Stimulated activated CD8-positive, alpha-beta memory T cell treated with anti-CD3 and anti-CD28 coated beads, Interleukin-4, amount 100 ng/mL, for 48 hours (primary cell): ENCODE results near the gene PKN3.

ENCODE experiments used
- DNase-seq: peaks from one replicate; pipeline ENCODE4 v3.0.0-alpha.2; 2020

PKN3 gene

DNA sequence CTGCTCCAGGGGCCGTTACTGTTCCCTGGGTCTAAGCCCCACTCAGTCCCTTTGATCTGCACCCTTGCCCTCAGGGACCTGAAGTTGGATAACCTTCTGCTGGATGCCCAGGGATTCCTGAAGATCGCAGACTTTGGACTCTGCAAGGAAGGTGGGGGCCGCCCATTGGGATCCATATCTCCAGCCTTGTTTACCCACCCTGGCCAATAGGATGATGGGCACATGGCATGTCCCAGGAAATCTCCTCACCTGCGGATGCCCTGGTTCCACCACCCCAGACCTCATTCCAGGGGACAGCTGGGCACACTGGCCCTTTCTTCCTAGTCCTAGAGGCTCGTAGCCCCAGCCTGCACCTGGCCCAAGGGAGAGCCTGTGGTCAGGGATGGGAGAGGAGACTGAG lies 16.2 kb downstream of the PKN3 start:
- DNase-seq: no peak

- DNase-seq: no peak
Measured at GRCh38 chr9:128719919-128720605, 17.8 kb downstream of the PKN3 start.

- DNase-seq: no peak
Measured at GRCh38 chr9:128720841-128721486, 18.7 kb downstream of the PKN3 start.

DNA sequence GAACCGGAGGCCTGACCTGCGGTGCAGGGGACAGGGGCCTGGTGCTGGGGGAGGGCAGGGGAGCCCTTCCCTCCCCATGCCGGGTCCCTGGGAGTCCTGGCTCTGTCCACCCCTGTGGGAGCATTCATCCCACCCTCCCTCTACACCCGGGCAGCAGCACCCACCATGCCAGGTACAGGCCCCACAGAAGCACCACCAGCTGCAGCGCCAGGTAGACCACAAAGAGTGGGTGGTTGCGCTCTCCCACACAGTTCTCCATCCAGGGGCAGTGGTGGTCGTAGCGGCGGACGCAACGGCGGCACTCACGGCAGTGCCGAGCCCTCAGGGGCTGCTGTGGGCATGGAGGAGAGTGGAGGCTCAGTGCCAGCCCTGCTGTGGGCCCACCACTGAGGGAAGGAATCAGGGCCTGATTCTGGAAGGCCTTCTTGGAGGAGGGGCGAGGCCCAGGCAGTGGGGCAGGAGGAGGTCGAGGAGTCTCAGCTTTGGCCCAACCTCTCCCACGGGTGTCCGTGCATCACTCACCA lies 19.2 kb downstream of the PKN3 start:
- DNase-seq: no peak

DNA sequence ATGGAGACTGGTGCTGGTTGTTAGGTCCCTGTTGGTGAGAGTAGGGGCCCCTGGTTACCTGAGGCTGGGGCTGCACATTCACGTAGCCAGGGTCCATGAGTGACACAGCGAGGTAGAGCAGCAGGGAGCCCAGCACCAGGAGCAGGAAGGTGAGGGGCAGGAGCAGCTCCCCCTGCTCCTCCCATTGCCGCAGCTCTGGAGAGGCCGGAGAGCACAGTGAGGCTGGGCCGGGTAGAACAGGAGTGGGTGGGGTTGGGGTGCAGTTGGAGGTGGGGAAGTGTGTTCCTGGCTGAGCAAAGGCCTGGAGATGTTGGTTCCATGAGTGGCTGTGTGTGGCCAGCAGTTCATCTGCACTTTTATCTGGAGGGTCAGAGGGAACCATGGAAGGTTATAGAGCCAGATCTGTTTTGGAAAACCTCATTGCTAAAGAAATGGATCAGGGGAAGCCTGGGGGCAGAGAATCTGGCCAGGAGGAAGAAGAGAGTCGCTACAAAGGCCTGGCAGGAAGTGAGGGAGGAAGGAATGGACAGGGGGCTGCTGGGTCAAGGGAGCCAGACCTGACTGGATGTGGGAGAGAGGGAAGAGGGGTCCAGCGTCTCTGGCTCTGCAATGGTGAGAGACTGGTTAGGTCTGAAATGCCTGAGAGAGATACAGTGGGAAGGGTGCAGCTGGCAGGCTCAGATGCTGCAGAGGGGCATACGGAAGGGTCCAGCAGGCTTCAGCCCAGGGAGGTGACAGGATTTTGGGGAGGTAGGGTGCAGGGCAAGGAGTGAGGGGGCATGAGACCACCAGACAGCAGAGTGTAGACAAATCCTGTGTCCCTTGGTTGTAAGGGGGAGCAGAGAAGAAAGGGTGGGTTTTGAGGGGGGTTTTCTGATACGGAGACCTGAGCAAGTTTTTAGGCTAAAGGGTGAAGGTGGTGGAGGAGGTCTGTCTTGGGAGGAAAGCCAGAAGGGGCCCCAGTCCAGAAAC lies 20.4 kb downstream of the PKN3 start:
- no peak for DNase-seq

DNA sequence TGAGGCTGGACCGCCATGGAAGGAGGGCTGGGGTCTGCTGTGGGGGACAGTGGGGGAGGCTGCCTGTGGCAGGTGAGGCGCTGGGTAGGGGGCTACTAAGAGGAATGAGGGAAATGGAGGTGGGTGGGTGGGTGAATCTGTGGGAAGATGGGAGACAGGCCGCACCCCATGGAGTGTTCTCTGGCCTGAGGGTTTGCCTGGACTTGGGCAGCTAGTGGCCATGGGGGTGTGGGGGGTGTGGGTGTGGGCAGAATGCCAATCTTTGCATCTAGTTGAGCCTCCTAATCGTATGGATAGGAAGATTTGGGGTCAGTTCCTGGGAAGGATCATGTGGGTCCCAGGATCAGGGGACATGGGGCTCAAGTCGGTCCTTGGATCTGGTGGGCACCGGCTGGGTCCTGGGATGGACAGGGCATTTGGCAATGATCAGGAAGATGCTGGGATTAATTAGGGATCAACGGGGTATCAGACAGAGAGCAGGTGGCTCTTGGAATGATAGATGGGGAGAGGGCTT lies 21.1 kb downstream of the PKN3 start:
- no peak for DNase-seq

DNA sequence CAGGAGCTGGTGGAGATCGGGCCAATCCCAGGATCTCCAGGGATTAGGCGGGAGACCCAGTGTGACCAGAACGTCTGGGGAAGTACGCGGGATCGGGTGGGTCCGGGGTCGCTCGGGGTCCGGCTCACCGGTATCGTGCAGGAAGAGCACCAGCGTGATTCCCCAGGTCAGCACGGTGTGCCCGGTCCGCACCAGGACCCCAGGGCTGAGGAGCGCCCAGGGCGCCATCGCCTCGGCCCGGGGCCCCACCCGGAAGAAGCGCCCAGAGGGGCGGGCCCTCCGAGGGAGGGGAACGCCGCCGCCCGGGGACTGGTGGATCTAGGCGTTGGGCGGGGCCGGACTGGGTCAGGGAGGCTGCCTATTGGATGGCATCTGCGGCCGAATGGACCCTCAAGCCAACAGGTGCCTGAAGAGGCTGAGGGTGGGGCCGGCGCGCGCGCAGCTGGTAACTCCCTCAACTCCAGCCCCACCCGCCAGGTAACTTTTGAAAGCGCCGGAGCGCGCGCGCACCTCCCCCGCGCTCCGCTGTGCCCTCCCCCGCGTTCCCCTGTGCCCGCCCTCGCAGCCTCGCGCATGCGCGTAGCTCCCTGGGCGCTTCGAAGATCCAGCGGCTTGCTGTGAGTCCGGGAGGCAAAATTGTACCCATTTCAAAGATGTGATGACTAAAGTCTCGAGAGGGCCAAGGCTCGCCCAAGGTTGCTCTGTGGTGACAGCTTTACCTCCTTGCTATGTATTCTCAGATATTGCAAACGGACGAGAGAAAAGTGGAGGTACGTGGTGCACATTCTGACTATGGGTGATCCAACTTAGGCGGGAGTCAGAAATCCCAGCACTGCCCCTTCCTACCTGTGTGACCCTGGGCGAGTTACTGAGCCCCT lies 21.8 kb downstream of the PKN3 start, which contains the start of gene ZDHHC12:
TSS of gene ZDHHC12 (minus strand) at position 262 of the 878 bp plus-strand sequence. CDS start at position 228, 34 bp downstream.
- peak; percentile 99 for DNase-seq

- peak; percentile 69 for DNase-seq
Measured at GRCh38 chr9:128724744-128725211, 22.5 kb downstream of the PKN3 start.

DNA sequence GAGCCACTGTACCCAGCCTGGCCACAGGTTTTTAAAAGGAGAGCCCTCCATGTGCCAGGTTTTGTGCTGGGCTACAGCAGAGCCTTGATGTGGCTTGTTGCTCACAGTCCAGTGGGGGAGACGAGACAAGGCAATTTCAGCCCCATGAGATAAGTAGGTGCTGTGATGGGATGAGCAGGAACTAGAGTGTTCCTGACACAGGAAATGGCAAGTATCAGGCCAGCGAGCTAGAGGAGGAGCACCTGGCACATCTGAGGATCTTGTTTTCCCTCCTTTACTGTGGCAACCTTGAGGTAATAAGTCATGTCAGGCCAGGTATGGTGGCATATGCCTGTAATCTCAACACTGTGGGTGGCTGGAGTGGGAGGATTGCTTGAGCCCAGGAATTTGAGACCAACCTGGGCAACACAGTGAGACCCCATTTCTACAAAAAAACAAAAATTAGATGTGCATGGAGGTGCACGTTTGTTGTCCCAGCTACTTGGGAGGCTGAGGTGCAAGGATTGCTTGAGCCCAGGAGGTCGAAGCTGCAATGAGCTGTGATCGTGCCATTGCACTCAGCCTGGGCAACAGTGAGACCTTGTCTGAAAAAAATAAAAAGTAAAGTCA lies 25.4 kb downstream of the PKN3 start:
- no peak for DNase-seq

GRCh38 chr9:128728298-128728697 lies 26.0 kb downstream of the PKN3 start:
- no peak for DNase-seq

DNA sequence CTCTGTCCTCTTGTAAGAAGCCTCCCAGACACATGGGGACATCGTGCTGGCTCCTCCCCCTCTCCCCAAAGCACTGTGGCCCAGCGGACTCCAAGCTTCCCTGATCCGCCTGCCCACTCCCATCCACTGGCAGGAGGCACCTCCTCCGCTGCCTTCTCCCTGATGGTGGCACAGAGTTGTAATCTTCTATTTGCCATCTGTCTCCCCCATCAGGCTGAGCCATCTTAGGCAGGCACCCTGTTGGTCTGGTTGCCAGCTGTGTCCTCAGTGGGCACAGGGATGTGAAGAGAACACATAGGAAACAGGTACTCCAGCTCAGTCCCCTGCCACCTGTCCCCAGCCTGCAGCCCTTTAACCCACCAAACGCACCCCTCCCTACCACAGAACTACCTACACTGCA lies 27.0 kb downstream of the PKN3 start:
- DNase-seq: no peak

- DNase-seq: no peak
Measured at GRCh38 chr9:128729766-128730517, 27.6 kb downstream of the PKN3 start.

DNA sequence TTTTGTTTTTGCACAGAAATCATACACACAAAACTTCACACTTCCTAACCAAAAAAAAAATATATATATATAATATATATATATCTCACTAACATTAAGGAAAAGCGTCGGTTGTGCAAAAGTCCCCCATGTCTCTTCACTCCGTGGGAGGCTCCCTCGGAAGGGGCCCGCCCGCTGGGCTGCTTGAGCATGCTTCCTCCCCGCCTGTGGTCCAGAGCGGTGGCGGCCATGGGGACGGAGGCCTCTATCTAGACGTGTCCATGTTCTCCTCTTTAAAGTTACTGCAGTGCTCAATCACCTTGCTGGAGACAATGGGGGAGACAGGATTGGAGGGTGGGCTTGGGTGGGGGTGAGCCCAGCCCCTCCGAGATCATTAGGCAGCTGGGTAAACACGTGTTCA lies 28.8 kb downstream of the PKN3 start:
- DNase-seq: no peak

GRCh38 chr9:128731691-128732090 lies 29.4 kb downstream of the PKN3 start:
- DNase-seq: no peak

DNA sequence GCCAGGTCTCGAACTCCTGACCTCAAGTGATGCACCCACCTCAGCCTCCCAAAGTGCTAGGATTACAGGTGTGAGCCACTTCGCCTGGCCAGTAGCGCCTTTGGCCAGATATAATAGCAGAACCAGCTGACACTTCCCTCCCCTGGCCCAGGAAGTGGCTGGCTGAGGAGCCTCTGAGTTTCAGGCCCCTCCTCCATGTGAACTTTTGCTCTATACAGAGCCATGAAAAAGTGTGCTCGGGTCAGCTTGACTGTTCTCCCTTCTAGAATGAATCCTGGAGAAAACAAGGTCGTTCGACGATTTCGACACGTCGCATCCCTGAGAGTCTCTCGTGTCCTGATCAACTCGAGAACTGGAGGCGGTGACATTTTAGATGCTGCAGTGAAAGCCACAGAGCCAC lies 30.3 kb downstream of the PKN3 start:
- no peak for DNase-seq

- peak; percentile 36 for DNase-seq
Measured at GRCh38 chr9:128733256-128733655, 31.0 kb downstream of the PKN3 start.

DNA sequence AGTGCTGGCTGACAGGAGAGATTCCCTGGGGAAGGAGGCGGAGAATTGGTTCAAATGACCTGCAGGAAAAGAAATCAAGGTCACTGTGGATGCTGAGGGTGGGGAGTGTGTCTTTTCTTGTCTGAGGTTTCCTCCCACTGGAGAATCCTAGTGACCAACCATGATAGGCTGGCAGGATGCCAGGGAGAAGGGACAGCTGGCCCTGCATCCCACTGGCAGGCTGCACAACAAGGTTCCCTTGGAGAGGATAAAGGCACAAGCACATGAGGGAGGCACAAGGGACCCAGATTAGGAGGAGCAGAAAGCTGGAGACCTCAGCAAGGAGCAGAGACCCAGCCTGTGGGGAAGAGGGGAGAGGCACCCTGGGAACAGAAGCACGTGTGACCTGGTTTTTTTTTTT lies 33.1 kb downstream of the PKN3 start:
- no peak for DNase-seq

DNA sequence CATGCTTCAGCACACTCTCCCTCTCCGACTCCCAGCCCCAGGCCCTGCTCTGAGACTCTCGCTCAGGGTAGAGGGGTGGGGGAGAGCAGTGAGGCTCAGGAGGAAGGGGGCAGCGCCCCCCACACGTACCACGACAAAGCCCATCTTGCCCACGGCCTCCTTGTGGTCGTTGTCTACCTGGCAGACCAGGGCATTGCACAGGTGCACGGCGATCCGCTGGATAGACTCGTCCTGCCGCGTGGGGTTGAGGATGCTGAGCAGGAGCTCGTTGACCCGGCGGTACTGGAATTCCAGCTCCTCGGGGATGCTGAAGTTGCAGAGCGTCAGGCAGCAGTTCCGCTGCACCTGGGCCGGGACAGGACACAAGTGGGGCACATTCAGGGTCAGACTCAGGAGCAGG lies 40.1 kb downstream of the PKN3 start:
- DNase-seq: no peak

DNA sequence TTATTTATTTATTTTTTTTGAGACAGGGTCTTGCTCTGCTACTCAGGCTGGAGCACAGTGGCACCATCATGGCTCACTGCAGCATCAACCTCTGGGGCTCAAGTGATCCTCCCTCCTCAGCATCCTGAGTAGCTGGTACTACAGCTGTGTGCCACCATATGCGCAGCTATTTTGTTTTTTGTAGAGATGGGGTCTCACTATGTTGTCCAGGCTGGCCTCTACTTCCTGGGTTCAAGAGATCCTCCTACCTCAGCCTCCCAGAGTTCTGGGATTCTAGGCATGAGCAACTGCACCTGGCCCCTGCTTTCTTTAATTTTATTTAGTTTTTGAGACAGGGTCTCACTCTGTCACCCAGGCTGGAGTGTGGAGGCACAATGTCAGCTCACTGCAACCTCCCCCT lies 41.1 kb downstream of the PKN3 start:
- no peak for DNase-seq

DNA sequence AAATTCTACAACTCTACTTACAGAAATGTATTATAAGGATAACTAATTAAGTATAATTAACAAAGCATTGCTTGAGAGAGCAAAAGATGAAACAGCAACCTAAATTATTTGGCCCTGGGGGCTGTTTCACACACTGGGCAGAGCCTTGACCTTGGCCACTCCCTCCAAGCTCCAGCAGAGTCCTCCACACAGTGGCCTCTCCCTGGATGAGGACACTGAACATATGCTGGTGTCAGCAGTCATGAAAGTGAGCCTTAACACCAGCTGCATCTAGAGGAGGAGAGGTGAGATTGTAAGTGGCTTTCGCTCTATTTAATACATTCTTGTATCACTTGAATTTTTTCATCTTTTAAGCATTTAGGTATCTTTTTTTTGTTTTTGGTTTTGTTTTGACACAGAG lies 44.9 kb downstream of the PKN3 start:
- no peak for DNase-seq
